GM19452 (cell line): ENCODE data around the gene ZNF175.

ENCODE experiments used
- ATAC-seq: cut with Tn5 transposase; IDR thresholded peaks from one replicate; pipeline ENCODE4 v1.9.1; 2021; ENCODE audit not compliant: unreplicated experiment

ZNF175 gene

DNA sequence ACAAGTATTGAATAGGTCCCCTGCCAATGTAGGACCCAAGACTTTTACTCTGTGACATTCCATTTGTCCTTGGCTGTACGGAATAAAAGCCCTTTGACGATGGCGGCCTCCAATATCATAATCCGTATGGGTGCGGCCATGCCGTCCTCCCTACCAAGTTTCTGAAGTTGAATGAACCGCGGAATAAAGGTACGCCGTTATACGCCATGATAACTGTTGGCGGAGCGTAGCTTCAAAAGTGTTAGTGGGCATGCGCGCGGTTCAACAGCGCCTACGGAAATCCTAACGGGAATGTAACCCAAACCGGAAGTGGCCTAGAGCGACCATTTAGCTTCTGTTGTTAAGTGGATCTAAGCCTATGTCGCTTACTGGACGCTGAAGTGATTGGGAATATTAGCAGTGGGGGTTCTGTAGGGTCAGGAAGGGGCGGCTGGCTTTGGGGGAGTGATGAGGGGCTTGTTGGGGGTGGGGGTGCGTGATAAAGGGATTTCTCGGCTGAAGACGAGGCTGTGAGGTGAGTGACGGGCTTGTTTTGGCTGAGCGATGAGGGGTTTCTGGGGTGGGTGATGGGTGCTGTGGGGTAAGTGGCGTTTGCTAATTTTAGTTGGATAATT is at the start of gene ZNF175:
Gene ZNF175 (plus strand): TSS at position 322 of the 614 bp plus-strand sequence. CDS start 2,047 bp downstream, outside the sequence.
- peak; percentile 87 for ATAC-seq

DNA sequence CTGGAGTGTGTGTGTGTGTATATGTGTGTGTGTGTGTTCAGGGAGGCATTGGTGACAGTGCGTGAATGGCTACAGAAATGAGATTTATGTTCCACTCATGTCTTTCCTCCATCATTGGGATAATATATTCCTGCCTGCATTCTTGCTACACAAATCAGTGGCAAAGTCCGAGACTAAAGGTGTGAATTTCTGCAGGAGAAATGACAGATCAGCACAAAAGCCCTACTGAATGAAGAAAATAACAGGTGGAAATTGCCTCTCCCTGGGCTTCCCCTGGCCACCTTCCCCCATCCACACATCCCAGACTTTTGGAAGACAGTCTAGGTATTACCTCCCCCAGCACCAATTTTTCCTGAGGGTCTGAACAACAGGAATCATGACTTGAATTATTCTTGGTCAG is 49.7 kb upstream of the ZNF175 start:
- no peak for ATAC-seq

DNA sequence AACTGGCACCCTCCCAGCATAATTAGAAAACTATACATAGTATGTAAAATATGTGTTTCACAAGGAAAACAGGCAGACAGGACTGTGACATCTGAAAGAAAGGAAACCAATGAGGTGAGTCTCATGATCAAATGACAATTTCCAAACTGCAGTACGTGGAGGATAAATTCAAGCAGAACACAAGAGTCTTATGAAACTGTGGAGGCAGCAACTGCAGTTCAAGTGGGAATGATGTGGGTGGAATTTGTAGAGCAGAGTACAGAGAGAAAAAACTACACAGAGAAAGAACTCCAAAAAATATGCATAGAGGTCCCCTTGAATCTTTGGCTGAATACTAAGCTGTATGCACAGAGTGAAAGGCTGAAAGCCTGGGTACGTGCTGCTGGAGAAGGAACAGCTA is 49.3 kb upstream of the ZNF175 start:
- ATAC-seq: no peak

DNA sequence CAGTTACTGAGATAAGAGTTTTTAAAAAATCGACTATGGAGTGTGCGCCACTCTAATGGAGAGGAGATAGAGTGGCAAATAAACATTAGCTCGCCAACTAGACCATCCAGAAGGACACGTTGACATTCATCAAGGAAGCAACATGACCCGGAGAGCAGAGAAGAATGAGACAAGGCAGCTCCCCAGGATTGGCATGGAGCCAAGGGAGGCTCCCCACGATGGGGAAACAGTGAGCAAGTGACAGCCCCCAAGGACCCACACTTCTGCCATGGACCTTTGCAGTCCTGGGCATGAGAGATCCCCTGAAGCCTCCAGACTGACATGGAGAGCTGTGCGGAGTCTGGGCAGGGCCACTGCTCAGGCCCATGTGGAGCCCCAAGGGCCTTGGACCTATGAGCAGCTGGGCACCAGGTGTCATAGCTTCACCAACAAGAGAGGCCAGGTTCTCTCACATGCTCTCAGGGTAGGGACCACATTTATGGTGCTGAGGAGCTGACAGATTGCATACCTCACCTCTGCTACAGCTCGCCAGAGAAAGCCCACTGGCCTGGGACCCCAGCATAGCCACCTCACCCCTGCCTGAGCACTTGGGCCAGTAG is 46.3 kb upstream of the ZNF175 start:
- no peak for ATAC-seq

DNA sequence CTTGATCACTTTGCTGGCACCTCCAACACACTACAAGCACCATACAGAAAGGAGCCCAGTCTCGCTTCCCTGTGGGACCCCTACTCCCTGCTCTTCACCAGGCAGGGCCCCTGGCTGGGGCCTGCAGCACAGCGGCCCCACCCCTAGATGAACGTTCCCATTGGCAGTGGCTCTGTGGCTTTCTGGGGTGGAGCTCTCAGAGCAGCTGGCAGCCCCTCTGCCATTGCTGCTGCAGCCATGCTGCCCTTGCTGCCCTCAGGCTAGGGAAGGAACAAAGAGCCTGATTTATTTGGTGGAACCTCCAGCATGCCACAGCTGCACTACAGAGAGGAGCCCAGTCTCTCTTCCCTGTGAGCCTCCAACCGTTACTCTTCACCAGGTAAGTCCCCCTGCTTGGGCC is 45.4 kb upstream of the ZNF175 start:
- no peak for ATAC-seq

DNA sequence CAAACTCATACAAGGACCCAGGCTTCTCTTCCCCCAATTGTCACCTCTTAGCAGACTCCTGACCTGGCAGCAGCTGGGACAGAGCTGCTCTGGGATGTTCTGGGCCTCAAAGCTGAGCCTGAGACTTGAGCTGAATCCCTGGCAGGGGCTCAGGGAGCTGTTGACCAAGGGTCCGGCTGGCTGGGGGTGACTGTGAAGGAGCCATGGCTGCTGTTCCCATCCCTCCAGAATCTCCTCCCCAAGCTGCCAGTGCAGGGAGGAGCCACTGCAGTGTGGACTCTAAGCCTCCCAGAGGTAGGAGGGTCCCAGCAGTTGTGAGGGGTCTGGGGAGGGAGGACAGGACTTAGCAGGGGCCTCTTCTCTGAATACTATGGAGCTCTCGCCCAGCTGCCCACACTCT is 41.8 kb upstream of the ZNF175 start:
- no peak for ATAC-seq

DNA sequence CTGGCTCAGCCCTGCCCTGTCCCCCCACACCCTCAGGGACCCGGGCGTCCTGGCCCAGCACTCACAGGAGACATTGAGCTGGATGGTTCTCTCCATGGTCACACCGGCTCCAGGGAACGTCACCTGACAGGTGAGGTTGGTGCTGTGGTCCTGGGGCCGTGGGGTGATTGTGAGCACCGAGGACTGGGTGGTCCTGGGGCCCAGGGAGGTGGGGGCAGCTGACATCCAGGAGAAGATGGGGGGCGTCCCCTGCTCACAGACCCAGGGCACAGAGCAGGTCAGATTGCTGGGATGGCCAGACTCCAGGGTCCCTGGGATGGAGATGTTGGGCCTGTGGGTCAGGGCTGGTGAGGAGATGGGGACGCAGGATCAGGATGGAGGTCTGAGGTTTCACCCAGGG is 40.5 kb upstream of the ZNF175 start:
- no peak for ATAC-seq

DNA sequence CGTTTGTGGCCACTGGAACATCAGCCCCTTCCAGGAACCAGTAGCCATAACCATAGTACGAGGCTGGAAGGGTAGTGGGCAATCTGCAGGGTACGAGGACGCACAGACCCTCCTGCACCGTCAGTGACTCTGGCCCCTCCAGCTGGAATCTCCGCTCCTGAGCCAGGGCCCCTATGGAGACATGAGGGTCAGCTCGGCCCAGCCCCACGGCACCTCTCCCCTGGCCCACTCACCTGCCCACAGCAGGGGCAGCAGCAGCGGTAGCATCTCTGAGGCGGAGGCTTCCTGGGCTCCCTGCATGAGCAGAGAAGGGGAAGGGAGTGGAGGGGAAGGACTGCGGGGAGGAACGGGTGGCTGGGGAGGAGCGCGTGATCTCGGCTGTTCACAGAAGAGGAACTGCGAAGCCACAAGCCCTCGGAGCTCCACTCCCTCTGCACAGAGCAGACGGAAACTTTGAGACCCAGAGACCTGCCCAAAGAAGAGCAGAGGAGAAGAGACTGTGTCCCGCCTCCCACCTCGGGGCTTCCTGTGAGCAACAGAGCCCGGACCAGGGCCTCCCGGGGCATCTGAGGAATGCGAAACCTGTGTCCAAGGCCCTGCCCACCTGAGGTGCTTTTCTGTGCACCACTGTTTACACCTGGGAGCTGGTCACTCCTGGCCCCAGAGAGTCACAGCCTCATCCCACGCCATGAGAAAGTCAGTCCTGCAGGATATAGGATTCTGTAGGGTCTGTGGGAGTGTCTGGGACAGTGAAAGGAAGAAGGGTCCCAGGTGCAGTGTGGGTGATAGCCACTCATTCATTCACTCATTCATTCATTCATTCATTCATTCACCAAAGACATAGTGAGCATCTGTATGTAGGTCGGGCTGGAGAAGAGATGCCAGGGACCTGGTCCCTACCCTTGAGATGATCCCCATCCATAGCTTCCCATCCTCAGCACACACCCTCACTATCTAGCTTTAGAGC is 39.5 kb upstream of the ZNF175 start, which contains the start of gene SIGLEC6:
Gene SIGLEC6 (minus strand): TSS at position 322 of the 967 bp plus-strand sequence. CDS start 22 bp downstream, at position 300.
- ATAC-seq: no peak

DNA sequence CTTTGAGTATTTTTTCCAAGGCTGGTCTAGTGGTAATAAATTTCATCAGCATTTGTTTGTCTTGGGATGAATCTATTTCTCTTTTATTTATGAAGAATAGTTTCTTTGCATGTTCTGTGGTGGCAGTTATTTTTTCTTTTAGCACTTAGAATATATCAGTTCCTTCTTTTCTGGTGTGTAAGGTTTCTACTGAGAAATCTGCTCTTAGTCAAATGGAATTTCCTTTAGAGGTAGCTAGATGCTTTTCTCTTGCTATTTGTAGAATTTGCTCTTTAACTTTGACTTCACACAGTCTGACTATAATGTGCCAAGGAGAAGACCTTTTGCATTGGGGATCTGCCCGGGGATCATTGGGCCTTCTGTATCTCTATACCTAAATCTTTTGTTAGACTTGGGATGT is 35.5 kb upstream of the ZNF175 start:
- ATAC-seq: no peak

- no peak for ATAC-seq
Observed at GRCh38 chr19:51539821-51540366, 31.2 kb upstream of the ZNF175 start.

DNA sequence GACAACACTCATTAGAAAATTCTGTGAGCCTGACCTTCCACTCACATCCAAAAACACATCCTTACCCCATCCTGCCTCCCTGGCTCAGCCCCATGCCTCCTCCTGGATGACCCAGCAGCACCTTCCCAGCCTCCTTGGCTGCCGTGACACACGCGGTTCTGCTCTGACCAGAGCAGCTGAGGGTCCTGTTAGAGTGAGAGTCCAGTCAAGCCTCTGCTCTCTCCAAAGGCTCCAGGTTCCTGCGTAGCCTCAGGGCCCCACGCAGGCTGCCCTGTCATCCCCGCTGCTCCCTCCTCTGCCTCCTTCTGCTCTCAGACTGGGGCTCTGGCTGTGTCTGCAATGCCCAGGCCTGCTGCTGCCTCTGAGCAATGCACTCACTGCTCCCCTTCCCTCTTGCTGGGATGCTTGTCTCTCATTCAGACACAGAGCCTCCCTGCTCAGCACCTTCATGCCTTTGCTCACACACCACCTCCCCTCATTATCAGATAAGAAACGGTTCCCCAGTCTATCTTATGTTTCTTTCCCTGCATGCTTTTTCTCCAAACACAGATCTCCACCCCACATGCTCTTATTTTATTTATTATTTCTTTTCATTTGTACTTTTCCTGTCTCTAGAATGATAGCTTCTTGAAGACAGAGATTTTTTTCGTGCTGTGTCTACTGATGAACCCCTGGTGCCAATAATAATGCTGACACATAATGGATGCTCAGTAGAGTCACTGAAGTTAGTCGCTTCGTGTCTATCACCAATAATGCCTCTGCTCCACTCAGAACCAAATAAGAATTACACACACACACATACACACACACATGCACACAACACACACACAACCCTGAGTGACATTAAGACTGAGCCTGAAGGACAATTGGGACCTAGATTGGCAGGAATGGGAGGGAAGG is 29.4 kb upstream of the ZNF175 start:
- ATAC-seq: no peak

DNA sequence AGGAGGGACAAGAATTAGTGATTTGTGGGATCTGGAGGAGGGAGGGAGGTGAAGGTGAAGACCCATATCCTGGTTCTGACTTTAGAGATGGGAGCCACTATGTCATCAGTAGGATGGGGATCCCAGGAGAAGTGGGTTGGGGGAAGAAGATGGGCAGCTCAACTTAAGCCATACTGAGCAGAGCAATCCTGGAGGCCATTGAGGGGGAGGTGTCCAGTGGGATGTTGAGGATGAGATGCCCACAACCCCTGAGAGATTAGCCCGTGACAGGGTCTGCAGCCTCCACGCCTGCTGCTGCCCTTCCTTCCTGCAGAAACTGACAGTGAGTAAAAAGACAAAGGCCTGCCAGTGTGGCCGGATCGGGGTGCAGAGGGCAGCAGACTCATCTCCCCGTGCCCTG is 28.4 kb upstream of the ZNF175 start:
- no peak for ATAC-seq

- no peak for ATAC-seq
Observed at GRCh38 chr19:51544038-51544437, 27.0 kb upstream of the ZNF175 start.

- no peak for ATAC-seq
Observed at GRCh38 chr19:51546107-51546649, 24.9 kb upstream of the ZNF175 start.

GRCh38 chr19:51546650-51547396 is 24.3 kb upstream of the ZNF175 start:
- no peak for ATAC-seq

DNA sequence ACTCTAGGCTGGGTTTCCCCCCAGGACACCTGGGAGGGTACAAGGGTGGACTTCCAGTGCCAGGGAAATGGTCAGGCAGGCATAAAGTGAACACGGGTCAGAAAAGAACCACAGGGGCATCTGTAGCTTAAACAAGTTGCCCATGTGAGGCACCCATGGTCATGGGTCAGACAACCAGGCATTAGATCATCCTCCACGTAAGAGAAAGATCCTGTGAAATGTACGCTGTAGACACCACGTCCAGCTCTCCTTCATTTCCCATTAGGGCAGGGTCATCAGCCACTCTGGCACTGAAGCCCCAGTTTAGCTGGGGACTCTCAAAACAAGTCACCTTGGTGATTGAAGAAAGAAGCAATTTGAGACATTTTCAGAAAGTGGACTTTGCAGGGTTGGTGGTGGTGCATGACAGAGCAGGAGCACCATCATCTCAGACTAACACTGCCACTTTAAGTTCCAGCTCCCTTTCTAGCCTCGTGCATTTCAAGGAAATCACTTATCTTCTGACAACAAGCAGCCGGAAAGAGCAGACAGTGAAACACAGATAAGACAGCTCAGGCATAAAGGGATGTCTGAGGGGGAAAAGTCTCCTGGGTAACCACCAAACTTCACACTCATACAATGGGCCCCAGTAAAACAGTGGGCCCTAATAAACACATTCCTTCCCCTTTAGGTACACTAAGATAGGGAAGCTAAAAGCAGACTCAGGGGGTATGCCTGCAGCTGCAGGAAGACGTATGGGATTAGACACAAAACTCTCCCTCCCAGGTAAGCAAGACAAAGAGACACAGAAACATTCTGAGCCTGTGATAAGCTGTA is 23.5 kb upstream of the ZNF175 start:
- ATAC-seq: no peak

DNA sequence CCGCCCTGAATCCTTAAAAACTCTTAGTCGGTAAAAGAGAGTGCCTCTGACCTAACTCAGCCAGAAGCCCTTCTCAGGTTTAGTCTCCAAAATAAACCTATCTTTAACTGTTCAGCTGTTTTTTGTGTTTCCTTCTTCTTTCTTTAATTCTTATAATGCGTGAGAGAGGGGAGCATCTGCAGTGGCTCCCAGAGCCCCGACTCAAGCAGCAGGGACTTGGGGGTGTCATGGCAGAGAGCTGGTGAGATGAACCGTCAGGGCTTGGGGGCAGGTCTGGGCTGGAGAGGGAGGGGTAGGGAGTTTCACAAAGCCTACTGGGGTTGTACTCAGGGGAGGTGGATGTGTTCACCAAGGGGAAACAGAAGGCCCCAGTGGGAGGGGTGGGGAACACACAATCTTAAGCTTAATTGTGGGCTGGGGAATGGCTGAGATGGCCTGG is 22.9 kb upstream of the ZNF175 start:
- ATAC-seq: no peak

GRCh38 chr19:51548891-51549305 is 22.2 kb upstream of the ZNF175 start:
- no peak for ATAC-seq
